DND-41 (cell line): ENCODE measurements around the gene SLIT1.

Source experiments
- ATAC-seq: fragments of 200-7000 bp; cut with Tn5 transposase; 3 replicates; pipeline ENCODE4 v1.9.1; 2021; ENCODE audit warnings: low read depth; ENCODE audit not compliant: insufficient read depth
- DNase-seq: peaks from one replicate; pipeline ENCODE4 v3.0.0-alpha.2; 2020
- H2AFZ ChIP-seq: 2 replicates; pipeline ENCODE4 v1.6.0; 2012; ENCODE audit warnings: low read depth, low read length
- H3K27ac ChIP-seq: 2 replicates; pipeline ENCODE4 v1.5.1; 2012; ENCODE audit warnings: low read length, inconsistent platforms
- H3K27me3 ChIP-seq: fragments of 200-600 bp; sonication (generic); 2 replicates; pipeline ENCODE4 v1.6.0; 2012; ENCODE audit warnings: low read length, mild to moderate bottlenecking, inconsistent platforms; ENCODE audit not compliant: insufficient read depth, poor library complexity
- H3K36me3 ChIP-seq: 2 replicates; pipeline ENCODE4 v1.5.1; 2012; ENCODE audit warnings: low read length, inconsistent platforms; ENCODE audit not compliant: insufficient read depth
- H3K4me1 ChIP-seq: 2 replicates; pipeline ENCODE4 v1.5.1; 2012; ENCODE audit warnings: mild to moderate bottlenecking, low read length; ENCODE audit not compliant: insufficient read depth
- H3K4me2 ChIP-seq: 2 replicates; pipeline ENCODE4 v1.6.0; 2012; ENCODE audit warnings: mild to moderate bottlenecking, moderate library complexity, low read length, inconsistent platforms; ENCODE audit not compliant: insufficient read depth
- H3K4me3 ChIP-seq, 2 experiments: fragments of 200-600 bp in 1 of 2; shearing (Covaris generic) in 1 of 2; 2 replicates each; pipeline ENCODE4 v1.5.1; 2012 to 2016; ENCODE audit warnings: inconsistent platforms in 2 of 2, low read length in 2 of 2, mild to moderate bottlenecking in 2 of 2, low read depth in 1 of 2, moderate library complexity in 1 of 2
- H3K79me2 ChIP-seq: 2 replicates; pipeline ENCODE4 v1.6.0; 2012; ENCODE audit warnings: low read length, inconsistent platforms; ENCODE audit not compliant: insufficient read depth
- H3K9ac ChIP-seq: 2 replicates; pipeline ENCODE4 v1.6.0; 2012; ENCODE audit warnings: low read depth, mild to moderate bottlenecking, inconsistent platforms, low read length, moderate library complexity
- H3K9me3 ChIP-seq: 2 replicates; pipeline ENCODE4 v1.5.1; 2012; ENCODE audit warnings: low read length, moderate library complexity, mild to moderate bottlenecking, inconsistent platforms; ENCODE audit not compliant: insufficient read depth, severe bottlenecking
- H4K20me1 ChIP-seq: 2 replicates; pipeline ENCODE4 v1.6.0; 2012; ENCODE audit warnings: low read length; ENCODE audit not compliant: insufficient read depth
- CTCF ChIP-seq: IDR thresholded peaks from 2 replicates; pipeline ENCODE4 v1.5.1; 2012; ENCODE audit warnings: borderline replicate concordance, low read length, moderate library complexity, mild to moderate bottlenecking; ENCODE audit not compliant: poor library complexity, severe bottlenecking; ENCODE audit errors: extremely low read depth
- EZH2 ChIP-seq: IDR thresholded peaks from 3 replicates; pipeline ENCODE4 v1.6.1; 2012; ENCODE audit warnings: borderline replicate concordance, low read depth, mild to moderate bottlenecking, moderate library complexity, low read length, inconsistent platforms; ENCODE audit not compliant: severe bottlenecking

SLIT1 gene

GRCh38 chr10:97131181-97131628, 54.6 kb downstream of the SLIT1 start:
- ATAC-seq (no peak), DNase-seq (no peak)
- Histone ChIP-seq H2AFZ (no peak overlapping the region), H3K27ac (no peak overlapping the region), H4K20me1 (no peaks in the 10 kb centered on the region; the same call in 1 of the 2 replicates), H3K9me3 (no peaks in the 10 kb centered on the region), H3K27me3 (peaks cover 6% of the 10 kb centered on the region), H3K36me3 (no peaks in the 10 kb centered on the region), H3K9ac (no peak overlapping the region), H3K4me1 (no peaks in the 10 kb centered on the region), H3K79me2 (no peaks in the 10 kb centered on the region), H3K4me2 (no peak overlapping the region), H3K4me3 (no peak overlapping the region)
- TF ChIP-seq CTCF (no peak), EZH2 (no peak)

- no peaks in the 10 kb centered on the region for H3K9me3 ChIP-seq
Observed at GRCh38 chr10:97129666-97130065, 56.1 kb downstream of the SLIT1 start.

GRCh38 chr10:97128516-97129154, 57.1 kb downstream of the SLIT1 start:
- ATAC-seq (no peak), DNase-seq (no peak)
- TF ChIP-seq EZH2 (no peak), CTCF (no peak)
- Histone ChIP-seq H3K4me1 (no peaks in the 10 kb centered on the region), H3K36me3 (no peaks in the 10 kb centered on the region), H3K27ac (no peak overlapping the region), H3K9me3 (no peaks in the 10 kb centered on the region), H3K27me3 (peaks cover 6% of the 10 kb centered on the region), H4K20me1 (no peaks in the 10 kb centered on the region; the same call in 1 of the 2 replicates), H2AFZ (no peak overlapping the region), H3K79me2 (no peaks in the 10 kb centered on the region), H3K9ac (no peak overlapping the region), H3K4me3 (no peak overlapping the region), H3K4me2 (no peak overlapping the region)

More at GRCh38 chr10:97129666-97130065, 56.1 kb downstream of the SLIT1 start:
- Histone ChIP-seq H3K27ac (no peak overlapping the region), H3K36me3 (no peaks in the 10 kb centered on the region), H3K27me3 (peaks cover 6% of the 10 kb centered on the region), H3K4me2 (no peak overlapping the region), H3K9ac (no peak overlapping the region), H3K4me1 (no peaks in the 10 kb centered on the region), H4K20me1 (no peaks in the 10 kb centered on the region; the same call in 1 of the 2 replicates), H2AFZ (no peak overlapping the region), H3K79me2 (no peaks in the 10 kb centered on the region), H3K4me3 (no peak overlapping the region)
- peak; percentile 10 for DNase-seq
- TF ChIP-seq CTCF: no peak
- TF ChIP-seq EZH2: no peak
- ATAC-seq: peak; percentile 55; the same call in 1 of the 3 replicates
